ENCODE results near the gene UROD.

The UROD gene

GRCh38 chr1:45008516-45008915 lies 3.5 kb upstream of the UROD start:
- DNase-seq (ENCODE audit: low read depth) = no peak

GRCh38 chr1:45009296-45009865 lies 2.7 kb upstream of the UROD start:
- DNase-seq (ENCODE audit: low read depth) = no peak

GRCh38 chr1:45009956-45010854 lies 1.8 kb upstream of the UROD start:
- DNase-seq (ENCODE audit: low read depth) = no peak

- DNase-seq (ENCODE audit: low read depth) = peak; percentile 62
Observed at GRCh38 chr1:45010855-45011811, 921 bp upstream of the UROD start, which contains the start of gene HECTD3. TSS of gene HECTD3 (minus strand) at chr1:45011324. CDS start at chr1:45011257, 67 bp downstream.

GRCh38 chr1:45012639-45013278 lies 705 bp downstream of the UROD start:
- peak; percentile 13 for DNase-seq (ENCODE audit: low read depth)

GRCh38 chr1:45013551-45014209 lies 1.6 kb downstream of the UROD start:
- DNase-seq (ENCODE audit: low read depth) = no peak

- DNase-seq (ENCODE audit: low read depth) = peak; percentile 68
Observed at GRCh38 chr1:45014321-45015028, 2.4 kb downstream of the UROD start.

GRCh38 chr1:45015683-45016082 lies 3.6 kb downstream of the UROD start:
- DNase-seq (ENCODE audit: low read depth) = no peak

- no peak for DNase-seq (ENCODE audit: low read depth)
Observed at GRCh38 chr1:45016090-45016697, 4.1 kb downstream of the UROD start.

- no peak for DNase-seq (ENCODE audit: low read depth)
Observed at GRCh38 chr1:45016767-45017166, 4.7 kb downstream of the UROD start.

GRCh38 chr1:45018599-45019230 lies 6.7 kb downstream of the UROD start:
- peak; percentile 33 for DNase-seq (ENCODE audit: low read depth)

GRCh38 chr1:45023663-45024062 lies 11.6 kb downstream of the UROD start:
- no peak for DNase-seq (ENCODE audit: low read depth)

- DNase-seq (ENCODE audit: low read depth) = no peak
Observed at GRCh38 chr1:45026446-45026845, 14.4 kb downstream of the UROD start.

- no peak for DNase-seq (ENCODE audit: low read depth)
Observed at GRCh38 chr1:45032837-45033236, 20.8 kb downstream of the UROD start.

GRCh38 chr1:45033356-45033755 lies 21.3 kb downstream of the UROD start:
- no peak for DNase-seq (ENCODE audit: low read depth)

GRCh38 chr1:45035631-45036301 lies 23.7 kb downstream of the UROD start:
- DNase-seq (ENCODE audit: low read depth) = no peak

GRCh38 chr1:45037456-45037855 lies 25.4 kb downstream of the UROD start:
- no peak for DNase-seq (ENCODE audit: low read depth)

GRCh38 chr1:45038240-45038639 lies 26.2 kb downstream of the UROD start:
- DNase-seq (ENCODE audit: low read depth) = no peak
